ENCODE measurements around the gene MAP4K5.
"Not testable (repeated sequence)": the region's sequence is repeated elsewhere in the genome, so short reads cannot be mapped to it uniquely, and the experiment has no call there.

The MAP4K5 gene

DNA sequence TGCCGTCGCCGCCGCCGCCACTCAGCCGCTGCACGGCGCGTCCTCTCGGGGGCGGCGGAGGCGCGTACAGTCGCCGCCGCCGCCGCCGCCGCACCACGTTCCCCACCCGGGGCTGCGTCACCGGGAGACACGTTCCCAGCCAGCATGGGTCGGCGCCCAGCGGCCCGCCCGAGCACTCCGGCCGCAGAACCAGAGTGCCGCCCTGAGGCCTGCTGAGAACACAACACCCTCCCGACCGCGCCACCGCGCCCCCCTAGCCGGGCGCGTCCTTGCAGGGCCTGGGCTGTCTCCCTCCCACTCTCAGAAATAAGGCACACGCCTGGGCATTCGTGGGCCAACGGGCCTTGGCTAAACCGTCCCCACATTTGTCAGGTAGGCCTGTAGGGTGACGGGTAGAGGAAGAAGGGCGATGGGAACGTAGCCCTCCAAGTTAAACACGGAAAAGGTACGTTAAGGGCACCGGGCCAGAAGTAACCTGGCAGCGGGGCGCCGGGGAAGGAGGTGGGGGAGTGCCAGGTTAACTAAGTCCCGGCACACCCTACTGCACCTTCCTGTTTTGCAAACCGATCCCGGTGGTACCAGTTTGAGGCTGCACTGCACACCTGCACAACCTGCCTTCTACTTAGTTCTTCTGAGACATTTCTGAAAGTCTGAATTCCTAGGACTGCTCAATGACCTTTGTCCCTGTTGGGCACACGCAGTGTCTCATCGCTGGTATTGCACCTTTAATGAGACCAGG is at the start of gene MAP4K5:
TSS of gene MAP4K5 (minus strand) at position 68 of the 739 bp plus-strand sequence. CDS start 520 bp downstream, outside the sequence.
- peak; percentile 85 to 91 for DNase-seq

DNA sequence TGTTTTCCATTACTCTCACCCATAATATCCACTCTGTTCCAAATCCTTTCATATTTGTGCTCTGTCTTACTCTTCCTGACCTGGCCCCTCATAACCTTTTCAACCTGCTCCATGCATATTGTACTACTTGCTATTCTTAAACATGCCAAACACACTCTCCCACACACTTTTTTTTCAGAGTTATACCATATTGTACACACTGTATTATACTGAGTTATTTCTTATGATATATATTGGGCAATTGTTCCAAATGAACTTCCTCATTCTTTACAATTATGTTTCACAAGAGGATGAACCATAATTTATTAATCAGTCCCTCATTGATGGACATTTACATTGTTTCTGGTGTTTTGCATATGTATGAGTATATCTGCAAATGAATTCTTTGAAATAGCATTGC is 46.1 kb upstream of the MAP4K5 start:
- no peak for DNase-seq

- DNase-seq = no peak
These were observed 45.6 kb upstream of the MAP4K5 start for GRCh38 chr14:50577982-50578381.

GRCh38 chr14:50575769-50576168 is 43.4 kb upstream of the MAP4K5 start:
- DNase-seq = no peak

DNA sequence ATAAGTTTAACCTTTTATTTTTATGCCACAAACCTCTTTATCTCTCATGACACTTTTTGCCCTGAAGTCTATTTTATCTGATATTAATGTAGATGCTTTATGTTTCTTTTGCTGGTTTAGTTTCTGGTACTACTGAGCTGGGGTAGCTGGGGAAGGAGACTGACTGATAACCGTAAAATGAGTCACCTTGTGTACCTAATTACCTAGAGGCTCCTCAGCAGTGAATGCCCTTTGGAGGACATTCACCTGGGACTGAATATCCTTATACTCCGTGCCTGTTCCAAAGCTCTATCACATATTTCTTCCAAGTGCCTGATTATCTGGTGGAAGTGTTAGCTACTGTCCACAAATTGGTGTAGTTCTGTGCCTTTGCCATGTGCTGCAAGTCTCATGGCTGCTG is 41.5 kb upstream of the MAP4K5 start:
- DNase-seq = no peak

GRCh38 chr14:50569714-50570274 is 37.4 kb upstream of the MAP4K5 start:
- DNase-seq = no peak

DNA sequence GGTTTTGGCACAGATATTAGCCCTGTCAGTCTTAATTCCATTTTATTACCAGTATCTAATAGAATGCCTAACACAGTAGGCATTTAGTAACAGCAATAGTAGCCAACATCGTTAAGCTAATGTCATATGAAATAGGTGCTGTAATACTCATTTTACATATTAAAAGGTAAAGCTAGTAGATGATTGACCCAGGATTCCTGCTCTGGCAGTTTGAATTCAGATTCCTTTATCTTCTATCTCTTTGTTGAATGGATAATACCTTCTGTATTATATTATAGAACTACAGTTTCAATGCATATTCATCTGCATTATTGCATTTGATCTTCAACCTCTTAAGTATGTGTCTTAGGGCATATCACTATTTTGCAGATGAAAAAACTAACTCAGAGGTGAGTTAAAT is 30.5 kb upstream of the MAP4K5 start:
- no peak for DNase-seq

- peak; percentile 52 to 58 for DNase-seq
These were observed 28.5 kb upstream of the MAP4K5 start for GRCh38 chr14:50560931-50561285.

GRCh38 chr14:50559990-50560930 is 27.9 kb upstream of the MAP4K5 start, which contains the start of gene ATL1:
ATL1 (plus strand) TSS chr14:50560145; CDS start chr14:50560266, 121 bp downstream.
- DNase-seq = peak; percentile 72 to 92

DNA sequence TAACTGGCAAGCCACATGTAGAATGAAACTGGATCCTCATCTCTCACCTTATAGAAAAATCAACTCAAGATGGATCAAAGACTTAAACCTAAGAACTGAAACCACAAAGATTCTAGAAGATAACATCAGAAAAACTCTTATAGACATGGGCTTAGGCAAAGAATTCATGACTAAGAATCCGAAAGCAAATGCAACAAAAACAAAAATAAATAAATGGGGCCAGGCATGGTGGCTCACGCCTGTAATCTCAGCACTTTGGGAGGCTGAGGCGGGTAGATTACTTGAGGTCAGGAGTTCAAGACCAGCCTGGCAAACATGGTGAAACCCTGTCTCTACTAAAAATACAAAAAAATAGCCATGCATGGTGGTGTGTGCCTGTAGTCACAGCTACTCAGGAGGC is 20.4 kb upstream of the MAP4K5 start:
- DNase-seq = not testable (repeated sequence)

DNA sequence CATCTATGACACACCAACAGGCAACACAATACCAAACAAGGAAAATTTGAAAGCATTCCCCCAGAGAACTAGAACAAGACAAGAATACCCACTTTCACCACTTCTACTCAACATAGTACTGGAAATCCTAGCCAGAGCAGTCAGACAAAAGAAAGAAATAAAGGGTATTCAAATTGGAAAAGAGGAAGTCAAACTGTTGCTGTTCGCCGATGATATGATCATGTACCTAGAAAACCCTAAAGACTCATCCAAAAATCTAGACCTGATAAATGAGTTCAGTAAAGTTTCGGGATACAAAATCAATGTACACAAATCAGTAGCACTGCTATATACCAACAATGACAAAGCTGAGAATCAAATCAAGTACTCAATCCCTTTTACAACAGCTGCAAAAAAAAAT is 19.5 kb upstream of the MAP4K5 start:
- DNase-seq = no peak

DNA sequence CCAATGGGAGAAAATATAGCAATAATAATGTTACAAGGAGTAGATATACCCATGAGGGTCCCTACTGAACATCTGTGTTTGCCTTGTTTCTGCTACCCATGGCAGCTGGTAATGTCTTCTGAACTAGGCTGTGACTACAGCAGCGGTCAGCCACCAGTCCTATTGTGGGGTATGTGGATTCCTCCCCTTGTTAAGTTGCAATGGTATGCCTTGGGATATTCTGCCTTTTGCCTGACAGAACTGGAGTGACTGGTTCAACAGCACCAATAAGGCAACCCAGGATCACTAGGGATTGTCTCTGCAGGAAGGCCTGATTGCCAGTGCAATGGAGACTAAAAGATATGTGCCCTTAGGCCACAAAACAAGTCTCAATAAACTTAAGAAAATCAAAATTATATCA is 17.9 kb upstream of the MAP4K5 start:
- DNase-seq = no peak

- DNase-seq = no peak
These were observed 13.2 kb upstream of the MAP4K5 start for GRCh38 chr14:50545618-50546017.

DNA sequence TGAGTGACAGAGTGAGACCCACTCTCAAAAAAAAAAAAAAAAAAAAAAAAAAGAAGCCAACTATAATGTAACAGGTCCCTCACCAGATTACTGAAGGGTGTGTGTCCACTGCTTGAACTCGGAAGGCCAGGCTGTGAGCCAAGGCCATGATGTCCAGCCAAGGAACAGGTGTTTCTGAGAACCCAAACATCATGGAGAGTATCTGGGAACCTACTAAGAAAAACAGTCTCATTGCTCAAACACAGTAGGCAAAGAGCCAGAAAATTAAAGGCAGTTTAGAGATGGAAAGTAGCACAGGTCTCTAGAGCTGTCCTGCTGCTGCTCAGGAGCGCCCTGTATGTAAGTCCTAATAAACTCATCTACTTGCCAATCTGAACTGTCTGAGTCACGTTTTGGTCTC is 12.5 kb upstream of the MAP4K5 start:
- no peak for DNase-seq

DNA sequence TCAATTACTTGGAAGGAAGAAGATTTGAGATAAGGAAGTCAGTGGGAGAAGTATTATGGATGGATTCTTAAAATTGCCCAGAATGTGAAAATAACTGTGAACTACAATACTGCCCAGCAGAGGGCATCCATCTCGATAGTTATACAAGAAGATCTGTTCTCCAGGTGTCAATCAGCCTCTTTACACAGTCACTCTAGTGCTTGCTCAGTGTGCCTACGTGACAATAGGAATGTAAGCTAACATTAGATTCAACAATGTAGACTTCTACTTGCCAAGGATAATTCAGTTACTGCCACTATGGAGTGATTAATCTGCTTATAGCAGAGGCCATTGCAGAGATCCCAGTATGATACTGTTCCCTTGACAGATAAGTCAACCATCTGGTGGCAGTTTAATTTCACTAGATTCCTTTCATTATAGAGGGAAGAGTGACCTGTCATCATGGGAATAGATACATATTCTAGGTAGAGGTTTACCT is 10.6 kb upstream of the MAP4K5 start:
- DNase-seq = peak; percentile 21 to 65

DNA sequence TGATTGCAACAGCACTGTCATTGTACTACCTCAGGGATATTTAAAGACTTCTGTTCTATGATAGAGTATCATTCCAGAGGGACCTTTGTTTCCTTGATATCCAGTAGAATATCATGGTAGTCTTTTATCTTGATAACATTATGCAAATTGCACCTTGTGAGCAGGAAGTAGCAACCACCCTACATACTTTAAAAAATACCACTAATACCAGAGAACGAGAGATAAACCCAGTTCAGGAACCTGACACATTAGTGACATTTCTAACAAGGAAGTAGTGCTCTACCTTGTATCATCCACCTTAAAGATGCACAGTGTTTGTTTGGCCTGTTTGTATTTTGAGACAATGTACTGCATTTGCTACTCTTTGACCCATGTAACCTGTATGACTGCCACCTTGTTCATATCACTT is 8.8 kb upstream of the MAP4K5 start:
- DNase-seq = no peak

DNA sequence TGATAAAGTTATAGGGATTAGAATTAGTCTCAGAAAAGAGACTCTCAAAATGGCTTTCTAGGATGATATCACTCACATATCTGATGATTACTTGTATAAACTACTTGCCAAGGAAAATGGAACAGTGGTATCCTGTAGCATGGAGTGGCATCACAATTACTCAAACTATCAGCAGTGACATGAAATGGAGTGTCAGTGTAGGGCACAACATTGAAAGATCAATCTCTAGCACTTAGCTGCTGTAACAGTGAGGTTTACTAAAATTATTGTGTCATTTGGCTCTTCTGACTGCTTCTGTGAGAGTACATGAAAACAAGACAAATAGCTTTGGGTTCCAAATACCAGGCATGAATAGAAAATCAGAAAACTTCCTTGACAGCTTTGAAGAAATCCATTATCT is 6.7 kb upstream of the MAP4K5 start:
- no peak for DNase-seq

GRCh38 chr14:50538034-50538433 is 5.7 kb upstream of the MAP4K5 start:
- DNase-seq = not testable (repeated sequence)

- DNase-seq = no peak
These were observed 2.6 kb upstream of the MAP4K5 start for GRCh38 chr14:50534997-50535396.

DNA sequence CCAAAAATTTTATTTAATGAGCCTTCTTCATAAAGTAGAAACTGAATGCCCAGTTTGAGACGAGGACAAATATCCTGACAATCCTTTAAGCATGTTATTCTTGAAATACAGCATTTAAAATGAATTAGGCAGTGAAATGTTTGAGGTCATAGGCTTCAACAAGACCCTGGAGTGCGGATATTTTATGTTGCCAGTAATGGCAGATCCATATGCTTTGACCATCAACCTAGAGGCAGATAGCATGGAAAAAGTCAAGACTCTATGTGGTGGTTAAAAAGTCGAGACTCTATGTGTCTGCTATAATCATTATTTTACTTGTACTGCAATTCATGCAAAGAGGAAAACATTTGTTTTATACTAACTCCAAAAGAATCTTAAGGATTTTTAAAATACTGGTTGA is 2.0 kb upstream of the MAP4K5 start:
- no peak for DNase-seq

DNA sequence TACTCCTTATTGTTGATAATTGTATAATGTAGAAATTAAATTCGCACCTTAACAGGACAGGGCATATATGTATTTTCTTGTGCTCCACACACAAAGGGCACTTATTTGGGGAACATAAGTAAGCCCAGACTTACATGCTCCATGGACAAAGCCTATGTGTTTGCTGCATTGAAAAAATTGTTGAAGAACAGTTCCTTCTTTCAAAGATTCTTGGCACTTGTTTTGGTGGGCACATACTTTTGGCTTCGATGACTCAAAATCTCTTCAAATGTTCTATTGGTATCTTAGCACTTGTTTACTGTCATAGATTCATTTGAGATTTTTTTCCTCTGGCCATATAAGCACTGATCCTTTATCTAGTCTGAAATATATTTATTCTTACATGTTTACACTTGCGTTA is 1.4 kb upstream of the MAP4K5 start:
- no peak for DNase-seq

- DNase-seq = no peak
These were observed 904 bp upstream of the MAP4K5 start for GRCh38 chr14:50533241-50533705.

All from NCI-H187 (cell line).